Fibroblast of skin of scalp (primary cell): Measurements from ENCODE around the gene MYRF.

Source experiments
- DNase-seq: peaks from one replicate; pipeline ENCODE4 v3.0.0-alpha.2; 2013

MYRF gene

DNA sequence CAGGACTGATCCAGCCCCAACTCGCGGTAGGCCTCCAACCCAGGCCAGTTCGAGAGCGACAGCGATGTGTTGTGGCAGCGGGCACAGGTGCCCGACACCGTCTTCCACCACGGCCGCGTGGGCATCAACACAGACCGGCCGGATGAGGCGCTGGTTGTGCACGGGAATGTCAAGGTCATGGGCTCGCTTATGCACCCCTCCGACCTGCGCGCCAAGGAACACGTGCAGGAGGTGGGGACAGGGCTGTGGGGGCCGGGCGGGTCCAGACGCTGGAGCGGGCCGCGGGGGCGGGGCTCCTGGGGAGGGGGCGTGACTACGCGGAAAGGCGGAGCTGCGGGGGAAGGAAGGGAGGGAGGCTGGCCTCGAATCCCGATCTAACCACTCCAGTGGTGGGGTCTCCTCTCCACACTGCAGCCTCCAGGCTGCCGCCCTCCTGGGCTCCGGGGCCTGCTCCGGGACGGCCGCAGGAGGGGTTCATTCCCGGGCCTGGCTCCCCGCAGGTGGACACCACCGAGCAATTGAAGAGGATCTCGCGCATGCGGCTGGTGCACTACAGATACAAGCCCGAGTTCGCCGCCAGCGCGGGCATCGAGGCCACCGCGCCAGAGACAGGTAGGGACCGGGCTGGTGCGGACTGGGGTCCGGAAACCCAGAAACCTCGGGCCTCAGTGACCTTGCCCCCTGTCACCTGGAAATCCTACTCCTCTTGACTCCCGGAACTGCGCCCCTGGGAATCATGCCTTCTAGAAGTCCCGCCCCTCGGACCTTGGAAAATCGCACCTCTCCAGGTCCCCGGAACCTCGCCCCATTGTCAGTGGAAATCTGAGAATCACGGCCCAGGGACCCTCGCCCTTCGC lies 25.0 kb downstream of the MYRF start:
- DNase-seq: no peak

DNA sequence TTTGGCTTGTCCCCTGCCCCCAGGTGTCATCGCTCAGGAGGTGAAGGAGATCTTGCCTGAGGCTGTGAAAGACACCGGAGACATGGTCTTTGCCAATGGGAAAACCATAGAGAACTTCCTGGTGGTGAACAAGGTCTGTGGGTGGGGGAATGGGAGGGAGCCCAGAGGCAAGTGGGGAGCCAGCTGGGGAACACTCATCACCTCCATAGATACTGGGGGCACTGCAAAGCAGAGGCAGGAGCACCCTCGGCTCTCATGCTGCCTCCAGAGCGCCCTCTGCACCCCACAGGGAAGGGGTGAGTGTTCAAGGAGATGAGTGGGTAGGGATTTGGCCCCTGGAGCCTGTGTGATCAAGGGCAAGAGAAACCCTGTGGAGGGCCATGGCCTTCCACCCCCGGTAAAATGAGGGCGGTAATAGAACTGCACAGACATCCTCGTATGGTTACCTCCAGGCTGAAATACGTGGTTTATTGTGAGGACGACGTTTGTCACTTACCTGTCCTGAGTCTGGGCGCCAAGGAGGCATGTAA lies 26.0 kb downstream of the MYRF start:
- no peak for DNase-seq

DNA sequence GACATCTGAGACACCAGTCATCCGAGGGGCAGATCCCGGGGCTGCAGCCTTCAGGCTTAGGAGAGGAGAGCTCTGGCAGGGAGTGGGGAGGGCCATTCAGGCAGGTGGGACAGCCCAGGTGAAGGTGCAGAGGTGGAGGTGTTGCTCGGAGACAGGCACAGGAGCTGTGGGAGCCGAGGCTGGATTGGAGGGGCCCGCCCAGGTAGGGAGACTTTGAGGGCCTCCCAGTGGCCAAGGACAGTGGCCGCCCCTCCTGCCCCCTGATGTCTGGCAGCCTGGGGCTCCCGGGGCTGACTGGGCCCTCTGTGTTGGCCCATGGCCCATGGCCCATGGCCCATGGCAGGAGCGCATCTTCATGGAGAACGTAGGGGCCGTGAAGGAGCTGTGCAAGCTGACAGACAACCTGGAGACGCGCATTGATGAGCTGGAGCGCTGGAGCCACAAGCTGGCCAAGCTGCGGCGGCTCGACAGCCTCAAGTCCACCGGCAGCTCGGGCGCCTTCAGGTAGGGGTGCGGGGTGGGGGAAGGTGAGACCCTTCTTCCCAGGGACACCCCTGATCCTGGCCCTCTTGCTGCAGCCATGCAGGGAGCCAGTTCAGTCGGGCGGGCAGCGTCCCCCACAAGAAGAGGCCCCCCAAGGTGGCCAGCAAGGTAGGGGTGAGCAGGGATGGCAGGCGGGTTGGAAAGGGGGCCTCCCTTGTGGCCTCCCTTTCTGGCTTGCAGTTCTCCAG lies 26.6 kb downstream of the MYRF start:
- DNase-seq: no peak

DNA sequence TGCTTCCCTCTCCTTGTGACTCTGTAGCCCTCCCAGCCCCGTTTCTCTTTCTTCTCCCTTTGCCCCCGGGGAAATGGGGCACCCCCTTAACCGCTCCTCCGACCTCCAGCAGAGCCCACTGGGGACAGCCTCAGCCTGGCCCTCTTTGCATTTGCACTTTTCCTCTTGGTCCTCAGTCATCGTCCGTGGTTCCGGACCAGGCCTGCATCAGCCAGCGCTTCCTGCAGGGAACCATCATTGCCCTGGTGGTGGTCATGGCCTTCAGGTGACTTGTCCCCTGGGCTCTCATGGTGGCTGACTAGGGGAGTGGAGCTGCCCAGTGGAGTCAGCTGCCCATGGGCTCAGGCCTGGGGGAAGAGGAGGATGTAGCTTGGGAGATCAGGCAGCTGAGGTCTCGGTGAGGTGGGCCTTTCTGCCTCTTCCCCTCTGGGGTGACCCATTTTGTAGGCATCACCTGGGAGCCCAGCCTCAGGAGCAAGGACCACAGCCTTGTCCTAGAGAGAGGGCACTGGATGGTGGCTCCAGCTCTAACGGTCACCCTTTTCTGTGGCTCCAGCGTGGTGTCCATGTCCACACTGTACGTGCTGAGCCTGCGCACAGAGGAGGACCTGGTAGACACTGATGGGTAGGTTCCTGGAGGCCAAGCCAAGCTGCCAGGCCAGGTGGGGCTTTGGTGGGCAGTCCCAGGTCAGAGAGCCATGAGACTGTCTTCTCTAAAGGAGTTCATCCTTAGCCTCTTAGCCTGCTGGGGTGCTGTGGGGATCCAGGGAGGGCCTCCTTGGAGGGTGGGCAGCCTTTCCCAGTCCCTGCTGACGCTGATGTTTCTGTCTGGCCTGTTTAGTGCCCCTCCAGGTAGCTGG lies 27.5 kb downstream of the MYRF start:
- no peak for DNase-seq

DNA sequence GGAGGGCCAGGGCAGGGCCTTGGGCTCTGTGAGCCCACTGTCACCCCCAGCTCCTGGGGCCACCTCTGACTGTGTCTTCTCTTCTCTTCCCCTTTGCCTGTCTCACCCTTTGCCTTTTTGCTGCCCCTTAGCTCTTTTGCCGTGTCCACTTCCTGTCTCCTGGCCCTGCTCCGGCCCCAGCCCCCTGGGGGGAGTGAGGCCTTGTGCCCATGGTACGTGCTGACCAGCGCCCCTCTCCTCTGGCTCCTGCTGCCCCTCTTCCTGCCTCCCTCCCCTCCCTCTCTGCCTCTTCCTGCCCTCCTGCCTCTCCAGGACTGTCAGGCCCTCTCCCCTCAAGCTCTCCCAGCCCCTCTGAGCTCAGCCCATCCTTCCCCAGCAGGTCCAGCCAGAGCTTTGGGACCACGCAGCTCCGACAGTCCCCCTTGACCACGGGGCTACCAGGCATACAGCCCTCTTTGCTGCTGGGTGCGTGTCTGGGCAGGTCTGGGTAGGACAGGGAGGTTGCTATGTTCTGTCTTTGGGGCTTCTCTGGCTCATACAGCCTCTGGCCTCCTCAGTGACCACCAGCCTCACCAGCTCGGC lies 28.2 kb downstream of the MYRF start:
- DNase-seq: no peak

DNA sequence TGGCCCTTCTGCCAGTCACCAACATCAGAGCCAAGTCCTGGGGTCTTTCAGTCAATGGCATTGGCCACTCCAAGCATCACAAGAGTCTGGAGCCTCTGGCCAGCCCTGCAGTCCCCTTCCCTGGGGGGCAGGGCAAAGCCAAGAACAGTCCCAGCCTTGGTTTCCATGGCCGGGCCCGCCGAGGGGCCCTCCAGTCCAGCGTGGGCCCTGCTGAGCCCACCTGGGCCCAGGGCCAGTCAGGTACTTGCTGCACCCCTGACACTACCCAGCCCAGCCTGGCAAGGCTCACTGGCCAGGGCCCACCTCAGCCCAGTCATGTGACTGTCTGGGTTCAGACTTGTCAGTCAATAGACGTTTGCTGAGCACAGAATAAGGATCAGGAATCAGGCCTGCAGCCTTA lies 29.1 kb downstream of the MYRF start:
- DNase-seq: no peak

DNA sequence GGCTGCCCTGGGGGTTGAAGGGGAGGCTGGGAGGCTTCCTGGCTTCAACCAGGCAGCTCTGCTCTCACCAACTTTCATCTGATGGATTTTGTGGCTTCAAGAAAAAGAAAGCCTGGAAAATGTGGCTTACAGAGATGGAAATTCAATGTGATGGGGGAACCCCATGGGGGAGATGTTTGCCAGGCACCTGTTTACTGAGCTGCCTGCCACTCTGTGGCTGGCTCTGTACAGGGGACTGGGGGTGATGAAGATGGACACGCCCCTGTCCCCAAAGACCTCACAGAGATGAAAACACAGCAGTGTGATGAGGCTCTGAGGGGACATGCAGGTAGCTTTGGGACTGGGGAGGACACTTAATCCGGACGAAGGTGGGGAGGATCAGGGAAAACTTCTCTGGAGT lies 29.9 kb downstream of the MYRF start:
- no peak for DNase-seq

DNA sequence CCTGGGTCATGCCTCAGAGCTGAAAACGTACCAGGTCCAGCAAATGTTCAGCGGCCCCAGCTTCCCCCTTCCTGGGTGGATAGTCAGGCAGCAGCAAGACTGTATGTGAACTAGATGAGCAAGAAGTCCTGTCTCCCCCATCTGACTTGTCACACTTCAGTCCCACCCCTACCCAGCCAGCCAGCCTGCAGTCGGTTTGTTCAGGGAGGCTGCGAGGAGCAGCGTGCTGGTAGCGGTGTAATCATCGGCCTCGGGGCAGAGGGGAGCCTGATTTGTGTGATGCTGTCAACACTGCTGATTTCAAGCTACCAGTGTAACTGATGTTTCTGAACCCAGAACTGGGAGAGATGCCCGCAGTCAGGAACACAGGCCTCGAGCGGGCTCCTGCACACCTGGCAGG lies 30.4 kb downstream of the MYRF start:
- DNase-seq: no peak

DNA sequence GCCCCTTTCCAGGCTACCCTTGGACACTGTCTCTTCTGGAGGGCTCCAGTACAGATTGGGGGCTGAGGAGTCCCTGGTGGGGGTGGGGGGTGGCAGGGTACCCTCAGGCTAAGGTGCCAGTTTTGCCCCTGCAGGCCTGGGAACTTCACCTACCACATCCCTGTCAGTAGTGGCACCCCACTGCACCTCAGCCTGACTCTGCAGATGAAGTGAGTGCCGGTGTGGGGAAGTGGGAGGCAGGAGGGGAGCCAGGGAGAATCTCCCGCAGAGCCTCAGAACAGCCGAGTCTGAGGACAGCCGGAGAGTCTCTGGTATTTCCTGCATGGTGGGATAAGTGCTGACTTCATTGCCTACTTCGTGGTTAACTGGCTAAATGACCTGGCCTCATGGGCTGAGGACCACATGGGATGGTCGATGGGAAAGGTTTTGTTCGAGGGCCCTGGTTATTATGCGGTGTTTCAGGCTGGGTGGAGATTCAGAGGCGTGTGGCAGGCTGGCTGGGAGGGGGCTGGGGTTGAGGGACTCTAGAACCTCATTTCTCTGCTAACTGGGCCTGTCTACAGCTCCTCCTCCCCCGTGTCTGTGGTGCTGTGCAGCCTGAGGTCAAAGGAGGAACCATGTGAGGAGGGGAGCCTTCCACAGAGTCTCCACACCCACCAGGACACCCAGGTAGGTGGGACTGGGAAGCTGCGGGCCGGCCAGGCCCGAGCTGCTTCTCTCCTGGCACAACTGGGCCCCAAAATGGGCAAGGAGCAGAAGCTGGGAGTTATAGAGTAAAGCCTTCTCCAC lies 31.5 kb downstream of the MYRF start:
- DNase-seq: peak; percentile 59

DNA sequence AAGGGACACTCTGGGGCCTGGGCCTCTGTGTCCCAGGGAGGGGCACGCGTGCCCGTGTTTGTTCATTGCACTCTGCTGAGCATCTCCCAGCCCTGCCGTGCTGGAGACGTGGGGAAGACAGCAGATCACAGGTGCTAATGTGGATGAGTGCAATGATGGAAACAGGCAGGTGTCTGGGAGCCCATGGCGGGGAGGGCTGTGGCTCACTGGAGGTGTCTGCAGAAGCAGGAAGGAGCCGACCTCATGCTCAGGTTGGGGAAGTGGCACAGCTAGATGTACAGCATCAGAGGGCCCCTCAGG lies 32.0 kb downstream of the MYRF start:
- DNase-seq: no peak

DNA sequence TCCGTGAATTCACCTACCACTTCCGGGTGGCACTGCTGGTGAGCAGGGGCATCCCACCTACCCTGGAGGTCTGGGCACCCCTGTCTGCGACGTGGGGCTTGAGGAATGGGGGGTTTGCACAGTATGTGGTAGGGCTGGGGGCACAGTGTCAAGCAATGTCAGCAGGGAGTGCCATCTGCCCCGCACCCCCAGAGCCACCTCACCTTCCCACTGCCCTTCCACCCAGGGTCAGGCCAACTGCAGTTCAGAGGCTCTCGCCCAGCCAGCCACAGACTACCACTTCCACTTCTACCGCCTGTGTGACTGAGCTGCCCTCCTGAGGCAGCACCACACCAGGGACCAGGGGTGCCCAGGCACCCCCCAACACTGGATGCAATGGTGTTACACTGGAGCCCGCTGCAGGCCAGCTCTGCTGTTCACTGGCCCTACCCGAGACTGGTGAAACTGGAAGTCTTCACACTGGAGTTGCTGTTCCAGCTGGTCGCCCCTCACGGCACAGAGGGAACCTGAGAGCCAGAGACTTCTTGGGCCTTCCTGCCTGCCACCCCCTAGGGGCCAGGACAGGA lies 33.5 kb downstream of the MYRF start:
- no peak for DNase-seq

DNA sequence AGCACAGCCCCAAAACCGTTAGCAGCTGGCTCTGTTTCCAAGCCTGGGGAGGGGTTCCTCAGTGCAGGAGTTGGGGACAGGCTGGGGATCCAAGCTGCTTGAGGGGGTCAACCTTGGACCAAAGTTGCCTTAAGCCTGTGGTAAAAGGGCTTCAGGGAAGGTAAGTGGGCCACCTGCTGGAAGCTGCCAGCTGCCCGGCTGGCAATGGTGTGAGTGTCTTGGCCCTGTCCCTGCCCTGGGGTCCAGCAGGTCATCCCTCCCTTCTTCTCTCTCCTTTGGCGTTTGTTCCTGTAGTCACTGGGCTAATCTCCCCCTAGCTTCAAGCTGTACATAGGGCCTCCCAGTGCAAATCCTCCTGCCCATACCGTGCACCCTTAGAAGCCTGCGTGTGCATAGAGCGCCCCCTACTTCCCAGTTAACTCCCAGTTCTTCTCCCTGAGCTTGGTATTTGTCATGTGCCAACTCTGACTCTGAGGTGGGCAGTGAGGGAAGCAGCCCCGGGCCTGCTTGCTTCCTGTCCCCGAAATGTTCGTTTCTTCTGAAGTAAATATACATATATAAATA lies 35.6 kb downstream of the MYRF start:
- DNase-seq: peak; percentile 59

DNA sequence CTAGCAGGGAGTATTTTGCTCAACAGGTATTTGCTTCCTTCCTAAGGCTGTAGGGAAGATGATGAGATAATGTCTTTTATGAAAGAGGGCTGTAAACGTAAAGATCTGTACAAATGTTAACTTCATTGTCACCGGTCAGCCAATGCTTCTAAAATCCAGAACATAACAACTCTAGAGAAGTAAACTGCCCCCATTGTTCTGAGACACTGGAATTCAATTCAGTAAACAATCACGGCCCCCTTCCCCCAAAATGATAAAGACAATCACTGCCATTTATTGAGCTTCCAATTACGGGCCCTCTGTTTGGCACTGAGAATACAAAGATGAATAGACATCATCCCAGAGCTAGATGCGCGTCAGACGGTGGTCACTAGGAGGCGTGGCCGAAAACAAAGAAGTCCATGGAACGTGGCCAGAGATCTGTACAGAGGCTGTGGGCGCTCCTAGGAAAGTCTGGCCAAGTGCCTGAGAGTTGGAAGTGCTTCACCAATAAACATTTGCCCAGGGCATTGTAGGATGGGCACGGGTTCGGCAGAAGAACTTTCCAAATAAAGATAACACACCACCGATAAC lies 39.4 kb downstream of the MYRF start:
- DNase-seq: peak; percentile 84

DNA sequence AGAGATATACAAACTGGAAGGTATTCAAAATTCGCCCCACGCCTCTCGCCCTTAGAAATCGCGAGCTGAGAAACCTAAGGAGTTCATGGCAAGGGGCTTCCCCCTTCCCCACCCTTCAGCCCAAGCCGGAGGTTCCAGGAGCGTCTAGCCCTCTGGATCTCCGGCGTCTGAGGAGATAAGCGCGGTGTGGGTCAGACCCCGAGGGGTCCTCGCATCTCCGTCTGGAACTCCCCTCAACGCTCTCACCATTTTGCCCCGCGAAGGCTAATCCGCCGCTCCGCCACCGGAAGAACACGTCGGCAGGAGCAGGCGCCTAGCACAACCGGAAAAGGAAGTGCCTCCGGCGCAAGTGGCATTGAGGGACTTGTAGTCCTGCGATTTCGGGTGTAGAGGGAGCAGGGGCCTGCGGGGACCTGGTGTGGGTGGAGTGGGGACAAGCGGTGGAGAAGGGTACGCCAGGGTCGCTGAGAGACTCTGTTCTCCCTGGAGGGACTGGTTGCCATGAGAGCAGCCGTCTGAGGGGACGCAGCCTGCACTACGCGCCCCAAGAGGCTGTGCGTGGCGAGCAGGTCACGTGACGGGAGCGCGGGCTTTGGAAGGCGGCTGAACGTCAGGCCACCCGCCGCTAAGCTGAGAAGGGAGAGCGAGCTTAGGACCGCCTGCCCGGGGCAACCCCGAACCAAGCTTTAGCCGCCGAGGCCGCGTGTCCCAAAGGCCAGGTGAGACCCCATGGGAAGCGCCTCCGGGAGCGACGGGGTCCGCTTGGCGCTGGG lies 40.1 kb downstream of the MYRF start, which contains the start of the genes FEN1 and TMEM258:
FEN1 (plus strand) TSS at position 602 of the 773 bp plus-strand sequence. CDS start 2,451 bp downstream, outside the sequence.
TMEM258 (minus strand) TSS at position 290 of the 773 bp plus-strand sequence; CDS start at position 249, 41 bp downstream.
- DNase-seq: peak; percentile 93

DNA sequence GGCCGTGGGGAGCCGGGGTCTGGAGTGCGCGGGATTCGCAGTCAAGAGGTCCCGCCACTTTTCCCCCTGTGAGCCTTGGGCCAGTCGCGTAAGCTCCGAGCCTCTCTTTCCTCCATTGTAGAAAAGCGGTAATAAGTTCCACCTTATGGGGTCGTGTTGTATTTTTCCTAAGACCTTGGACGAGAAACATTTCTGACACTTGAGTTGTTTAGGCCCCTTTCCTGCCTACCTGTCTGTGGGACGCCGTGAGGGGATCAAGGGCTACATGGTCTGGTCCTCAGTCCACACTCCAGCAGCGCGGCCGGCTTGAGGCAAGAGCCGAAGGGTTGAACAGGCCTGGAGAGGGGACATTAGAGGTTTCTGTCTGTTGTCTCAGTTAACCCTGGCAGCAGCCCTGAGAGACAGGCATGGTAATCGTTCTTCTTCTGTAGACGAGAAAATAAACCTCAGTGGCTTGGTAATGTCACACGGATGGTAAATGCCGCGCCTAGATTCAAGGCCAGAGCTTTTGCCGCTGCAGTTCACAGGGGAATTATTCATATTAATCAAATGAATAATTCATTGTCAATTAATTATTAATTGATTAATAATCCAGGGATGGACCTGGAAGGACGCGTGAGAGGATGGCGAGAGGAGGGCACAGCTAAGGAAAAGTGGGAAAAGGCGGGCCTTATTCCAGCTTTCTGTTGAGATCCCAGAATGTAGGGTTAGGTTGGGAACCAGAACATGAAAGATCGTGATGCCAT lies 40.8 kb downstream of the MYRF start:
- no peak for DNase-seq

DNA sequence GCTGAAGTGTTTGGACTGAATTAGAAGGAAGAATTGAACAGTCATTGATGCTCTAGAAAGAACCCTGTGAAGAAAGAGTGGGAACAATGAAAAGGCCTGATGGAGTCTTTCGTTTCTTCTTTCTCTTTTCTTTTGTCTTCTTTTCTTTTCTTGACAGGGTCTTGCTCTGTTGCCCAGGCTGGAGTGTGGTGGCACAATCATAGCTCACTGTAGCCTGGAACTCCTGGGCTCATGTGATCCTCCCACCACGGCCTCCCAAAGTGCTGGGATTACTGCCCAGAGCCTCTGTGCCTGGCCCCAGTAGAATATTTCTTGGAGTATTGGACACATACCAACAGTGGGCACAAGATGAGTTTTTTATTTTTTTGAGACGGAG lies 41.4 kb downstream of the MYRF start:
- no peak for DNase-seq

DNA sequence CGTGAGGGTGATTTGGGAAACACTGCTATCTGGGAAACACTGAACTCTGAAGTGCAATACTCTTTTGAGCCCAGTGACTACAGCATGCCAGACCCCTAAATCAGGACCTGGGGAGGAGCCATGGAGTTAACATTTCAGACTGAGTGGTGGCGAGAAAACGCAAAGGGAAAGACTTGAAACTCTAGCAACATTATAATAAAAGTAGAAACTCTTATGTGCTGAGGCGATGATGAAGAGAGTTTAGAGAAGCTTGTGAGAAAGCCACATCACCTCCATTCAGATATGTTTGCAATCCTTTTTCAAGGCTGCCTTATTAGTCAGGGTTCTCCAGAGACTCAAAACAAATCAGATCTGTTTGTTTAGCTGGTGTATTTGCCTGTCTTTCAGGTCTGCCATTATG lies 42.1 kb downstream of the MYRF start:
- no peak for DNase-seq

DNA sequence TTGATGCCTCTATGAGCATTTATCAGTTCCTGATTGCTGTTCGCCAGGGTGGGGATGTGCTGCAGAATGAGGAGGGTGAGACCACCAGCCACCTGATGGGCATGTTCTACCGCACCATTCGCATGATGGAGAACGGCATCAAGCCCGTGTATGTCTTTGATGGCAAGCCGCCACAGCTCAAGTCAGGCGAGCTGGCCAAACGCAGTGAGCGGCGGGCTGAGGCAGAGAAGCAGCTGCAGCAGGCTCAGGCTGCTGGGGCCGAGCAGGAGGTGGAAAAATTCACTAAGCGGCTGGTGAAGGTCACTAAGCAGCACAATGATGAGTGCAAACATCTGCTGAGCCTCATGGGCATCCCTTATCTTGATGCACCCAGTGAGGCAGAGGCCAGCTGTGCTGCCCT lies 43.0 kb downstream of the MYRF start:
- no peak for DNase-seq
